ENCODE data around the gene TCAP. TPM values are rescaled to one million over a fixed set of nuclear protein-coding genes. Genes with fewer than 3 reads are reported as not detected.

TCAP gene
- polyA plus RNA-seq, 1 of the 3 experiments (the other 2 are of a cell fraction) = 0.43 TPM

DNA sequence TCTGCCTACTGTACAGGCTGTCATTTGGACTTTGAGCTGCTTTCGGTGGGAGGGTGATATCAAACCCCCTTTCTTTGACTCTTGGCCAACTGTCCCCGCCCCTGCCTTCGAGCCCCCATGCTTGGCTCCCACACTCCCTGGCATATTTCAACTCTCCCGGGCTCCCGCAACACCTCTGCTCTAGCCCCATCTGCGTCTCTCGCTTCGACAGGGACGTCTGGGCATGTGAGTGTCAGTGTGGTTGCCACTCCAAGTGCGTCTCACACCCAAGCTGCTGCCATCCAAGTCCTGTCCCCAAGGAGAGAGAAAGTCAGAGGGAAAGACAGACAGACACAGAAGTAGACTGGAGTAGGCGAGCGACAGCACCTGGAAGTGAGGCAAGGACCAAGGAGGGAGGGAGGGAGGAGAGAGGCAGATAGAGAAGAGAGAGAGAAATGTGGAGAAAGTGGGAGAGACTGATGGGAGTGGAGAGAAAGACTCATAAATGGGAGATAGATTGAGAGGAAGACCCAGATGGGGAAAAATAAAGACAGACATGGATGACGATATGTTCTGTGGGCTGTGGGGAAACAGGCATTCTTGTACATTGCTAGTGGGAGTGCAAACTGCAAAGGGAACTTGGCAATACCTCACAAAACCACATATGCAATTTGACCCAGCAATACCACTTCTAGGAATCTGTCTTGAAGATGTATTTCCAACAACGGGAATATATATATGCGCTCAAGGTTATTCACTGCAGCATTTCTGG lies 16.4 kb upstream of the TCAP start:
- H3K27ac ChIP-seq (ENCODE audit: low read depth in 2 of 2, low read length in 1 of 2) = no peak overlapping the region
- CTCF ChIA-PET = interaction anchor here (0.6 to 7.2 kb wide), 6 partner anchors 10 to 66 kb away, joined by 3 to 83 read pairs (median 6); no protein-coding TSS in a partner anchor
- no peak overlapping the region for H2AFZ ChIP-seq (ENCODE audit: low read depth)
- no peak for TF ChIP-seq TAF1 (IDR thresholded peaks at IDR 0.05; ENCODE audit: borderline replicate concordance, low read depth, low read length)
- TF ChIP-seq RAD21 (IDR thresholded peaks at IDR 0.05; ENCODE audit: low read length) = no peak
- TF ChIP-seq NRF1 (IDR thresholded peaks at IDR 0.05; ENCODE audit: low read depth, low read length) = no peak
- no peak for TF ChIP-seq MXI1 (IDR thresholded peaks at IDR 0.05; ENCODE audit: low read depth, low read length)
- TF ChIP-seq REST (IDR thresholded peaks at IDR 0.05; ENCODE audit: low read depth, low read length) = no peak
- no peak for TF ChIP-seq GATA2 (CRISPR knock-in tag; IDR thresholded peaks at IDR 0.05)
- no peak for TF ChIP-seq YY1 (IDR thresholded peaks at IDR 0.05; ENCODE audit: low read depth)
- no peak for TF ChIP-seq POLR2AphosphoS5 (IDR thresholded peaks at IDR 0.05; ENCODE audit: low read depth, low read length)
- no peak for TF ChIP-seq FOSL2 (IDR thresholded peaks at IDR 0.05; ENCODE audit: borderline replicate concordance, low read depth)
- TF ChIP-seq EP300 (IDR thresholded peaks at IDR 0.05; ENCODE audit: borderline replicate concordance in 1 of 2, low read depth in 1 of 2, low read length in 1 of 2) = no peak
- no peak for TF ChIP-seq MAX (IDR thresholded peaks at IDR 0.05; ENCODE audit: low read depth)
- TF ChIP-seq TCF12 (IDR thresholded peaks at IDR 0.05) = no peak
- no peak for TF ChIP-seq MEF2A (IDR thresholded peaks at IDR 0.05; ENCODE audit: borderline replicate concordance, low read depth)
- H3K9me2 ChIP-seq = no peaks in the 10 kb centered on the region
- H3K9ac ChIP-seq = no peak overlapping the region
- H3K79me2 ChIP-seq (ENCODE audit: insufficient read depth) = peaks cover 33% of the 10 kb centered on the region
- no peaks in the 10 kb centered on the region for H3K9me3 ChIP-seq
- WGBS (ENCODE audit: low lambda C conversion rate) = 93% methylated on average over 15 of the region's 15 CpGs
- no peaks in the 10 kb centered on the region for H3F3A ChIP-seq (replicated peaks; ENCODE audit: insufficient read depth)
- POLR2A ChIA-PET = no interaction called here
- no peak overlapping the region for H3K4me2 ChIP-seq
- H4K20me1 ChIP-seq (ENCODE audit: insufficient read depth) = peaks cover 16% of the 10 kb centered on the region
- H3K4me1 ChIP-seq (ENCODE audit: control insufficient read depth in 1 of 2, insufficient read depth in 2 of 2, low read depth in 1 of 2, low read length in 1 of 2) = peaks cover 0 to 4% of the 10 kb centered on the region in 2 experiments; a peak in 1 of 4 replicates
- DNase-seq = no peak
- no peak overlapping the region for H3K4me3 ChIP-seq (ENCODE audit: low read depth in 2 of 2, low read length in 1 of 2)
- no peaks in the 10 kb centered on the region for H3K36me3 ChIP-seq (replicated peaks in 1 of 2; ENCODE audit: control insufficient read depth in 1 of 2, insufficient read depth in 2 of 2, low read length in 1 of 2)
- H3K27me3 ChIP-seq (ENCODE audit: insufficient read depth) = no peaks in the 10 kb centered on the region

DNA sequence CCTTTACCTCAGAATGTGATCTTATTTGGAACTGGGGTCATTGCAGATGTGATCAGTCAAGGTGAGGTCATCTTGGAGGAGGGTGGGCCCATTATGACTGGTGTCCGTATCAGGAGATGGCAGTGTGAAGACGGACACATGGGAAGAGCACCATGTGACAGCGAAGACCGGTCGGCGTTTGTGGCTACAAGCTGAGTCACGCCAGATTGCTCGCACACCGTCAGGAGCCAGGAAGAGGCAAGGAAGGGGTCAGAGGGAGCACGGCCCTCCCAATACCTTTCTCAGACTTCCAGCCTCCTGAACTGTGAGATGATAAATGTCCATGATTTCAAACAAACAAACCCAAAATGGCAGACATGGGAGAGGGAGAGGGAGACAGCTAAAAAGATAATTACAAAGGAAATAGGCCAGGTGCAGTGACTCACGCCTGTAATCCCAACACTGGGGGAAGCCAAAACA lies 15.0 kb upstream of the TCAP start:
- no peak for DNase-seq
- no peak overlapping the region for H3K27ac ChIP-seq (ENCODE audit: low read depth in 2 of 2, low read length in 1 of 2)

More for the DNA sequence above, 15.0 kb upstream of the TCAP start:
- no peaks in the 10 kb centered on the region for H3K36me3 ChIP-seq (replicated peaks in 1 of 2; ENCODE audit: control insufficient read depth in 1 of 2, insufficient read depth in 2 of 2, low read length in 1 of 2)
- H3K27me3 ChIP-seq (ENCODE audit: insufficient read depth) = no peaks in the 10 kb centered on the region
- ChIA-PET CTCF (interaction anchor here (2.5 to 7.6 kb wide), 4 partner anchors 9 to 28 kb away, joined by 9 to 149 read pairs (median 88); partner anchors contain the start of genes PNMT, STARD3 and TCAP), POLR2A (no interaction called here)
- H3K79me2 ChIP-seq (ENCODE audit: insufficient read depth) = peaks cover 19% of the 10 kb centered on the region
- H4K20me1 ChIP-seq (ENCODE audit: insufficient read depth) = peaks cover 14% of the 10 kb centered on the region
- TF ChIP-seq, protein P1, sequence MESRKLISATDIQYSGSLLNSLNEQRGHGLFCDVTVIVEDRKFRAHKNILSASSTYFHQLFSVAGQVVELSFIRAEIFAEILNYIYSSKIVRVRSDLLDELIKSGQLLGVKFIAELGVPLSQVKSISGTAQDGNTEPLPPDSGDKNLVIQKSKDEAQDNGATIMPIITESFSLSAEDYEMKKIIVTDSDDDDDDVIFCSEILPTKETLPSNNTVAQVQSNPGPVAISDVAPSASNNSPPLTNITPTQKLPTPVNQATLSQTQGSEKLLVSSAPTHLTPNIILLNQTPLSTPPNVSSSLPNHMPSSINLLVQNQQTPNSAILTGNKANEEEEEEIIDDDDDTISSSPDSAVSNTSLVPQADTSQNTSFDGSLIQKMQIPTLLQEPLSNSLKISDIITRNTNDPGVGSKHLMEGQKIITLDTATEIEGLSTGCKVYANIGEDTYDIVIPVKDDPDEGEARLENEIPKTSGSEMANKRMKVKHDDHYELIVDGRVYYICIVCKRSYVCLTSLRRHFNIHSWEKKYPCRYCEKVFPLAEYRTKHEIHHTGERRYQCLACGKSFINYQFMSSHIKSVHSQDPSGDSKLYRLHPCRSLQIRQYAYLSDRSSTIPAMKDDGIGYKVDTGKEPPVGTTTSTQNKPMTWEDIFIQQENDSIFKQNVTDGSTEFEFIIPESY (IDR thresholded peaks at IDR 0.05; ENCODE audit: borderline replicate concordance, low read depth) = no peak
- no peak for TF ChIP-seq GATA2 (CRISPR knock-in tag; IDR thresholded peaks at IDR 0.05)
- no peak for TF ChIP-seq ELF1 (IDR thresholded peaks at IDR 0.05)
- no peak overlapping the region for H3K9ac ChIP-seq
- H3K4me3 ChIP-seq (ENCODE audit: low read depth in 2 of 2, low read length in 1 of 2) = no peak overlapping the region
- no peaks in the 10 kb centered on the region for H3K9me2 ChIP-seq
- H2AFZ ChIP-seq (ENCODE audit: low read depth) = no peak overlapping the region
- H3K4me2 ChIP-seq = no peak overlapping the region
- peaks cover 0 to 4% of the 10 kb centered on the region in 2 experiments; a peak in 1 of 4 replicates for H3K4me1 ChIP-seq (ENCODE audit: control insufficient read depth in 1 of 2, insufficient read depth in 2 of 2, low read depth in 1 of 2, low read length in 1 of 2)
- 96% methylated on average over 11 of the region's 11 CpGs for WGBS (ENCODE audit: low lambda C conversion rate)
- no peaks in the 10 kb centered on the region for H3K9me3 ChIP-seq
- no peaks in the 10 kb centered on the region for H3F3A ChIP-seq (replicated peaks; ENCODE audit: insufficient read depth)

Measured in SK-N-SH (cell line).